HCT116 (cell line): ENCODE data around the gene CLK3. TPM values are rescaled to one million over a fixed set of nuclear protein-coding genes. Genes with fewer than 3 reads are reported as not detected.

Experiments
- ATAC-seq: fragments of 200-7000 bp; cut with Tn5 transposase; 2 replicates; pipeline ENCODE4 v1.9.1; 2020; ENCODE audit warnings: mild to moderate bottlenecking, moderate library complexity
- BruUV-seq: library from RNA; stranded (reverse); fragments of 400-500 nt; replicated peaks from 2 replicates; lab custom pipeline; 2021; lab: Mats Ljungman, UMichigan
- CTCF ChIA-PET: fragments of 300-600 bp; sonication (Branson Sonifier 250); formaldehyde crosslinking; loops from one replicate; lab custom pipeline; 2021; ENCODE audit warnings: antibody characterized with exemption; lab: Charles Lee
- POLR2A ChIA-PET: fragments of 300-600, 350-600 bp; sonication (Branson Sonifier 250); formaldehyde crosslinking; loops from one replicate; lab custom pipeline; 2021; ENCODE audit warnings: antibody characterized with exemption; lab: Charles Lee
- RAD21 ChIA-PET, 2 experiments: fragments of 300-600 bp; sonication (Branson Sonifier 250); formaldehyde crosslinking; loops; one replicate each; lab custom pipeline; 2023; ENCODE audit warnings: low total read pairs in 2 of 2; ENCODE audit not compliant: uncharacterized antibody in 2 of 2, unreplicated experiment in 2 of 2, low non-redundant PET in 1 of 2; lab: Charles Lee
- DNase-seq: peaks from one replicate; pipeline ENCODE4 v3.0.0-alpha.2; 2010; ENCODE audit warnings: low read depth, low spot score
- H2AFZ ChIP-seq: fragments of 200-600 bp; shearing (Covaris generic), sonication (generic); 2 replicates; pipeline ENCODE4 v1.6.1; 2017; ENCODE audit warnings: low read depth, mixed run types, mixed read lengths, antibody characterized with exemption, low read length; ENCODE audit not compliant: poor library complexity, severe bottlenecking
- H3K27ac ChIP-seq: 2 replicates; pipeline ENCODE4 v1.5.1; 2012; ENCODE audit warnings: low read depth, low read length
- H3K27me3 ChIP-seq: fragments of 200-600 bp; sonication (generic); 2 replicates; pipeline ENCODE4 v1.6.1; 2016; ENCODE audit warnings: mixed run types, low read length, mixed read lengths; ENCODE audit not compliant: insufficient read depth
- H3K36me3 ChIP-seq, 2 experiments: fragments of 200-500 bp in 1 of 2; fragments of 200-600 bp in 1 of 2; sonication (Bioruptor generic) in 1 of 2; sonication (generic) in 1 of 2; 2 replicates each; pipeline versions ENCODE4 v1.5.1 to v1.6.1; 2014 to 2016; ENCODE audit warnings: low read length in 2 of 2, inconsistent platforms in 1 of 2, mixed read lengths in 1 of 2, mixed run types in 1 of 2; ENCODE audit not compliant: insufficient read depth in 2 of 2, control insufficient read depth in 1 of 2
- H3K4me1 ChIP-seq, 2 experiments: fragments of 200-600 bp in 1 of 2; sonication (generic) in 1 of 2; 2 replicates each; pipeline versions ENCODE4 v1.5.1 to v1.6.1; 2012 to 2017; ENCODE audit warnings: low read length in 2 of 2, inconsistent platforms in 1 of 2, mild to moderate bottlenecking in 1 of 2, mixed read lengths in 1 of 2, mixed run types in 1 of 2, moderate library complexity in 1 of 2; ENCODE audit not compliant: insufficient read depth in 2 of 2, control insufficient read depth in 1 of 2
- H3K4me2 ChIP-seq: fragments of 200-600 bp; sonication (generic); 2 replicates; pipeline ENCODE4 v1.6.1; 2017; ENCODE audit warnings: mixed run types, low read length, mixed read lengths
- H3K4me3 ChIP-seq, 2 experiments: fragments of 200-600 bp in 1 of 2; sonication (generic) in 1 of 2; replicated peaks in 1 of 2; 2 replicates each; pipeline ENCODE4 v1.5.1; 2011 to 2016; ENCODE audit warnings: low read length in 2 of 2, control low read depth in 1 of 2, low read depth in 1 of 2, mild to moderate bottlenecking in 1 of 2, mixed read lengths in 1 of 2, mixed run types in 1 of 2
- H3K79me2 ChIP-seq: fragments of 200-600 bp; sonication (generic); 2 replicates; pipeline ENCODE4 v1.6.1; 2017; ENCODE audit warnings: mild to moderate bottlenecking, mixed run types, low read length, moderate library complexity, mixed read lengths; ENCODE audit not compliant: insufficient read depth
- H3K9ac ChIP-seq: fragments of 200-600 bp; sonication (generic); 2 replicates; pipeline ENCODE4 v1.6.1; 2016; ENCODE audit warnings: low read length, mixed read lengths
- H3K9me2 ChIP-seq: fragments of 200-600 bp; sonication (generic), shearing (Covaris generic); 2 replicates; pipeline ENCODE4 v1.6.1; 2017; ENCODE audit warnings: mixed run types, mild to moderate bottlenecking, moderate library complexity; ENCODE audit not compliant: insufficient read depth
- H3K9me3 ChIP-seq, 2 experiments: fragments of 200-500 bp in 1 of 2; fragments of 200-600 bp in 1 of 2; sonication (Bioruptor generic) in 1 of 2; sonication (generic) in 1 of 2; 2 replicates each; pipeline ENCODE4 v1.6.1; 2014 to 2017; ENCODE audit warnings: low read length in 2 of 2, mixed read lengths in 2 of 2, inconsistent platforms in 1 of 2, low read depth in 1 of 2, mild to moderate bottlenecking in 1 of 2, mixed run types in 1 of 2, moderate library complexity in 1 of 2; ENCODE audit not compliant: control insufficient read depth in 1 of 2, insufficient read depth in 1 of 2
- H4K20me1 ChIP-seq: fragments of 200-600 bp; sonication (generic), shearing (Covaris generic); 2 replicates; pipeline ENCODE4 v1.6.1; 2017; ENCODE audit warnings: mixed run types, mild to moderate bottlenecking, moderate library complexity; ENCODE audit not compliant: insufficient read depth
- ATF3 ChIP-seq: IDR thresholded peaks from 2 replicates; pipeline ENCODE4 v1.6.1; 2012
- CBX3 ChIP-seq: IDR thresholded peaks from 2 replicates; pipeline ENCODE4 v1.6.1; 2012; ENCODE audit warnings: low read depth
- CEBPB ChIP-seq: IDR thresholded peaks from 2 replicates; pipeline ENCODE4 v1.6.1; 2012; ENCODE audit warnings: low read depth
- CTCF ChIP-seq, 3 experiments: fragments of 200-600 bp in 1 of 3; sonication (generic) in 1 of 3; IDR thresholded peaks in 2 of 3; conservative IDR thresholded peaks in 1 of 3; 2 replicates each; pipeline ENCODE4 v1.5.1; 2012 to 2017; ENCODE audit warnings: low read depth in 2 of 3, low read length in 2 of 3, antibody characterized with exemption in 1 of 3, borderline replicate concordance in 1 of 3, control low read depth in 1 of 3, mild to moderate bottlenecking in 1 of 3, mixed read lengths in 1 of 3, mixed run types in 1 of 3, moderate library complexity in 1 of 3; ENCODE audit not compliant: insufficient read depth in 1 of 3
- EGR1 ChIP-seq: IDR thresholded peaks from 2 replicates; pipeline ENCODE4 v1.6.1; 2012; ENCODE audit warnings: low read depth
- ELF1 ChIP-seq: IDR thresholded peaks from 2 replicates; pipeline ENCODE4 v1.6.1; 2012; ENCODE audit warnings: low read depth, borderline replicate concordance
- EZH2 ChIP-seq: fragments of 200-600 bp; sonication (generic); IDR thresholded peaks from 2 replicates; pipeline ENCODE4 v1.6.1; 2017; ENCODE audit warnings: antibody characterized with exemption, mixed run types
- EZH2phosphoT487 ChIP-seq: fragments of 200-600 bp; IDR thresholded peaks from 2 replicates; pipeline ENCODE4 v1.6.1; 2018; ENCODE audit warnings: antibody characterized with exemption, borderline replicate concordance
- JUND ChIP-seq: IDR thresholded peaks from 2 replicates; pipeline ENCODE4 v1.6.1; 2012
- POLR2A ChIP-seq: IDR thresholded peaks from 2 replicates; pipeline ENCODE4 v1.7.0; 2011; ENCODE audit warnings: borderline replicate concordance; ENCODE audit not compliant: insufficient read depth, insufficient read length; ENCODE audit errors: extremely low read depth
- POLR2AphosphoS5 ChIP-seq: IDR thresholded peaks from 2 replicates; pipeline ENCODE4 v1.6.1; 2011; ENCODE audit warnings: mild to moderate bottlenecking, low read depth, low read length, moderate library complexity
- RAD21 ChIP-seq: IDR thresholded peaks from 2 replicates; pipeline ENCODE4 v1.6.1; 2012; ENCODE audit warnings: low read depth, mild to moderate bottlenecking
- SRF ChIP-seq: IDR thresholded peaks from 2 replicates; pipeline ENCODE4 v1.6.1; 2012; ENCODE audit warnings: low read depth
- ZNF274 ChIP-seq: fragments of 200-500 bp; sonication (Bioruptor generic); IDR thresholded peaks from 2 replicates; pipeline ENCODE4 v1.6.1; 2014; ENCODE audit warnings: mild to moderate bottlenecking, low read depth, low read length, inconsistent platforms
- intact Hi-C: fragments of 100-400 bp; cut with micrococcal nuclease; formaldehyde crosslinking; loops from 2 replicates; pipeline ENCODE4 v1.10.0; 2022
- total RNA-seq: library from RNA; stranded (reverse); gene quantifications from one replicate; pipeline ENCODE4 v1.2.1, GENCODE V29; 2021; ENCODE audit not compliant: unreplicated experiment
- TF ChIP-seq, protein P1 (sequence below): IDR thresholded peaks from 2 replicates; pipeline ENCODE4 v1.6.1; 2011; ENCODE audit warnings: mild to moderate bottlenecking, low read length, moderate library complexity; ENCODE audit not compliant: insufficient replicate concordance; ENCODE audit errors: extremely low read depth

CLK3 gene
- total RNA-seq, 1 experiment from 2014 or later: 79.3 TPM

- BruUV-seq: no TSS peak
- Histone ChIP-seq H3K36me3 (no peaks in the 10 kb centered on the region), H2AFZ (no peak overlapping the region), H3K4me3 (no peak overlapping the region), H3K9me3 (no peaks in the 10 kb centered on the region), H3K4me1 (peaks cover 4 to 14% of the 10 kb centered on the region in 2 experiments; a peak in 3 of 4 replicates), H3K9ac (no peak overlapping the region), H4K20me1 (no peaks in the 10 kb centered on the region), H3K27me3 (peaks cover 5% of the 10 kb centered on the region; the same call in 1 of the 2 replicates)
- CTCF ChIA-PET: no interaction called here
- ATAC-seq (no peak), DNase-seq (no peak)
- RAD21 ChIA-PET: no interaction called here
- no peak for TF ChIP-seq ATF3
- TF ChIP-seq JUND: no peak
- TF ChIP-seq SRF: no peak
- TF ChIP-seq CEBPB: no peak
- no peak for TF ChIP-seq EZH2
- TF ChIP-seq, all 23 proteins: peak for 0
- H3K27ac ChIP-seq: no peak overlapping the region
- no peaks in the 10 kb centered on the region for H3K9me2 ChIP-seq
- H3K4me2 ChIP-seq: no peak overlapping the region
- POLR2A ChIA-PET: no interaction called here
- H3K79me2 ChIP-seq: peaks cover 7% of the 10 kb centered on the region
- intact Hi-C loops: no loop called here
These were observed 4.3 kb upstream of the CLK3 start for GRCh38 chr15:74611341-74611740.

- Histone ChIP-seq H3K4me2 (no peak overlapping the region), H4K20me1 (no peaks in the 10 kb centered on the region)
- no peak for TF ChIP-seq CBX3
- no peak for TF ChIP-seq POLR2AphosphoS5
- no peak for TF ChIP-seq CEBPB
- no peak for TF ChIP-seq POLR2A
- TF ChIP-seq SRF: no peak
- no peak for TF ChIP-seq RAD21
- no peak for TF ChIP-seq EGR1
- TF ChIP-seq CTCF (IDR thresholded peaks at IDR 0.05 in 2 of 3, conservative IDR thresholded peaks at IDR 0.05 in 1 of 3; ENCODE audit: borderline replicate concordance in 1 of 3, insufficient read depth in 1 of 3, low read depth in 2 of 3, low read length in 2 of 3): no peak
- no peak for TF ChIP-seq ZNF274
- no peak for TF ChIP-seq ATF3
- TF ChIP-seq, protein P1, sequence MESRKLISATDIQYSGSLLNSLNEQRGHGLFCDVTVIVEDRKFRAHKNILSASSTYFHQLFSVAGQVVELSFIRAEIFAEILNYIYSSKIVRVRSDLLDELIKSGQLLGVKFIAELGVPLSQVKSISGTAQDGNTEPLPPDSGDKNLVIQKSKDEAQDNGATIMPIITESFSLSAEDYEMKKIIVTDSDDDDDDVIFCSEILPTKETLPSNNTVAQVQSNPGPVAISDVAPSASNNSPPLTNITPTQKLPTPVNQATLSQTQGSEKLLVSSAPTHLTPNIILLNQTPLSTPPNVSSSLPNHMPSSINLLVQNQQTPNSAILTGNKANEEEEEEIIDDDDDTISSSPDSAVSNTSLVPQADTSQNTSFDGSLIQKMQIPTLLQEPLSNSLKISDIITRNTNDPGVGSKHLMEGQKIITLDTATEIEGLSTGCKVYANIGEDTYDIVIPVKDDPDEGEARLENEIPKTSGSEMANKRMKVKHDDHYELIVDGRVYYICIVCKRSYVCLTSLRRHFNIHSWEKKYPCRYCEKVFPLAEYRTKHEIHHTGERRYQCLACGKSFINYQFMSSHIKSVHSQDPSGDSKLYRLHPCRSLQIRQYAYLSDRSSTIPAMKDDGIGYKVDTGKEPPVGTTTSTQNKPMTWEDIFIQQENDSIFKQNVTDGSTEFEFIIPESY: no peak
- no peak for TF ChIP-seq ELF1
- TF ChIP-seq EZH2: no peak
- no peak for TF ChIP-seq EZH2phosphoT487
- no peak for TF ChIP-seq JUND
- TF ChIP-seq, all 23 proteins: peak for 0
- POLR2A ChIA-PET: no interaction called here
- H3K4me3 ChIP-seq: no peak overlapping the region
- RAD21 ChIA-PET: no interaction called here
- H3K9me3 ChIP-seq: no peaks in the 10 kb centered on the region
- H3K4me1 ChIP-seq: peaks cover 4 to 19% of the 10 kb centered on the region in 2 experiments; a peak in 3 of 4 replicates
- no peak overlapping the region for H3K9ac ChIP-seq
- intact Hi-C loops: no loop called here
- CTCF ChIA-PET: no interaction called here
- no peaks in the 10 kb centered on the region for H3K9me2 ChIP-seq
- BruUV-seq: no TSS peak
- peaks cover 5% of the 10 kb centered on the region; the same call in 1 of the 2 replicates for H3K27me3 ChIP-seq
- H3K79me2 ChIP-seq: peaks cover 12% of the 10 kb centered on the region
- H2AFZ ChIP-seq: no peak overlapping the region
- H3K27ac ChIP-seq: no peak overlapping the region
- no peaks in the 10 kb centered on the region for H3K36me3 ChIP-seq
- DNase-seq (no peak), ATAC-seq (no peak)
These were observed 3.8 kb upstream of the CLK3 start for GRCh38 chr15:74611834-74612233.
